AG04450 (cell line): ENCODE measurements around the gene LRPAP1. TPM values are rescaled to one million over a fixed set of nuclear protein-coding genes. Genes with fewer than 3 reads are reported as not detected.
"Not testable (repeated sequence)": the region's sequence is repeated elsewhere in the genome, so short reads cannot be mapped to it uniquely, and the experiment has no call there.

ENCODE experiments used
- CTCF ChIA-PET: fragments of 300-600, 350-600 bp; formaldehyde crosslinking; extraction: SDS; loops from one replicate; lab custom pipeline; 2022; ENCODE audit warnings: antibody characterized with exemption, inconsistent platforms; lab: Charles Lee
- POLR2A ChIA-PET: fragments of 350-600 bp; formaldehyde crosslinking; extraction: SDS; loops from one replicate; lab custom pipeline; 2021; ENCODE audit warnings: antibody characterized with exemption, inconsistent platforms; lab: Yijun Ruan, JAX
- DNase-seq: peaks from one replicate; pipeline ENCODE4 v3.0.0-alpha.2; 2011; ENCODE audit warnings: low read depth, low spot score
- H3K27ac ChIP-seq: one replicate; pipeline ENCODE4 v1.5.1; 2012; ENCODE audit warnings: low read depth, low read length, control low read depth
- H3K27me3 ChIP-seq: one replicate; pipeline ENCODE4 v1.6.0; 2012; ENCODE audit warnings: low read length; ENCODE audit not compliant: control insufficient read depth, insufficient read depth
- H3K4me3 ChIP-seq: 2 replicates; pipeline ENCODE4 v1.5.1; 2011; ENCODE audit warnings: mild to moderate bottlenecking, low read depth, low read length, control low read depth
- H3K9me3 ChIP-seq: 2 replicates; pipeline ENCODE4 v1.5.1; 2012; ENCODE audit warnings: low read length; ENCODE audit not compliant: control insufficient read depth, insufficient read depth
- polyA plus RNA-seq: library from polyadenylated mRNA; depleted of rRNA; stranded (reverse); fragments of >200 nt; gene quantifications from 2 replicates; pipeline ENCODE4 v1.2.3, GENCODE V29; 2011

The LRPAP1 gene
- polyA plus RNA-seq, 1 experiment = 150 TPM

GRCh38 chr4:3550792-3551325 is 18.6 kb upstream of the LRPAP1 start:
- POLR2A ChIA-PET = not testable (repeated sequence)

GRCh38 chr4:3550041-3550440 is 17.8 kb upstream of the LRPAP1 start:
- DNase-seq, H3K27me3 ChIP-seq, H3K4me3 ChIP-seq, H3K27ac ChIP-seq, H3K9me3 ChIP-seq, POLR2A ChIA-PET: not testable (repeated sequence)
- CTCF ChIA-PET = interaction anchor here (0.6 kb wide), 1 partner anchor 541 kb away, joined by 6 read pairs; no protein-coding TSS in a partner anchor

More at GRCh38 chr4:3550792-3551325, 18.6 kb upstream of the LRPAP1 start:
- H3K27ac ChIP-seq, H3K4me3 ChIP-seq, DNase-seq, CTCF ChIA-PET, H3K27me3 ChIP-seq, H3K9me3 ChIP-seq: not testable (repeated sequence)

GRCh38 chr4:3549694-3550001 is 17.4 kb upstream of the LRPAP1 start:
- H3K4me3 ChIP-seq, H3K27me3 ChIP-seq, DNase-seq, POLR2A ChIA-PET, H3K27ac ChIP-seq, H3K9me3 ChIP-seq: not testable (repeated sequence)
- CTCF ChIA-PET = interaction anchor here (0.6 kb wide), 1 partner anchor 540 kb away, joined by 6 read pairs; no protein-coding TSS in a partner anchor

- H3K4me3 ChIP-seq, DNase-seq, H3K9me3 ChIP-seq, H3K27ac ChIP-seq, H3K27me3 ChIP-seq, POLR2A ChIA-PET: not testable (repeated sequence)
- CTCF ChIA-PET = interaction anchor here (0.6 kb wide), 1 partner anchor 540 kb away, joined by 6 read pairs; no protein-coding TSS in a partner anchor
Measured at GRCh38 chr4:3548991-3549693, 16.9 kb upstream of the LRPAP1 start.

- POLR2A ChIA-PET, CTCF ChIA-PET: not testable (repeated sequence)
Measured at GRCh38 chr4:3546721-3547120, 14.5 kb upstream of the LRPAP1 start.

GRCh38 chr4:3545351-3545750 is 13.1 kb upstream of the LRPAP1 start:
- POLR2A ChIA-PET, DNase-seq, H3K9me3 ChIP-seq, CTCF ChIA-PET, H3K27me3 ChIP-seq, H3K4me3 ChIP-seq, H3K27ac ChIP-seq: not testable (repeated sequence)

More at GRCh38 chr4:3546721-3547120, 14.5 kb upstream of the LRPAP1 start:
- not testable (repeated sequence) for H3K27me3 ChIP-seq, DNase-seq, H3K9me3 ChIP-seq, H3K4me3 ChIP-seq, H3K27ac ChIP-seq

- H3K27ac ChIP-seq, H3K27me3 ChIP-seq: not testable (repeated sequence)
Measured at GRCh38 chr4:3544259-3545025, 12.2 kb upstream of the LRPAP1 start.

GRCh38 chr4:3543415-3543814 is 11.2 kb upstream of the LRPAP1 start:
- DNase-seq, H3K4me3 ChIP-seq, H3K9me3 ChIP-seq, CTCF ChIA-PET, H3K27ac ChIP-seq, H3K27me3 ChIP-seq, POLR2A ChIA-PET: not testable (repeated sequence)

More at GRCh38 chr4:3544259-3545025, 12.2 kb upstream of the LRPAP1 start:
- CTCF ChIA-PET, DNase-seq, H3K9me3 ChIP-seq, POLR2A ChIA-PET, H3K4me3 ChIP-seq: not testable (repeated sequence)

GRCh38 chr4:3538906-3539305 is 6.7 kb upstream of the LRPAP1 start:
- CTCF ChIA-PET, H3K27me3 ChIP-seq, POLR2A ChIA-PET, H3K4me3 ChIP-seq, H3K9me3 ChIP-seq, H3K27ac ChIP-seq, DNase-seq: not testable (repeated sequence)

GRCh38 chr4:3535812-3536211 is 3.6 kb upstream of the LRPAP1 start:
- POLR2A ChIA-PET, CTCF ChIA-PET: not testable (repeated sequence)

More at GRCh38 chr4:3535812-3536211, 3.6 kb upstream of the LRPAP1 start:
- not testable (repeated sequence) for H3K4me3 ChIP-seq, H3K27me3 ChIP-seq, H3K27ac ChIP-seq, H3K9me3 ChIP-seq, DNase-seq
